Measurements from ENCODE around the gene PCDHGA9. TPM values are rescaled to one million over a fixed set of nuclear protein-coding genes. Genes with fewer than 3 reads are reported as not detected.
"Not testable (repeated sequence)": the region's sequence is repeated elsewhere in the genome, so short reads cannot be mapped to it uniquely, and the experiment has no call there.

PCDHGA9 gene
- polyA plus RNA-seq, 10 donors: 3.4 to 5.3 (median 3.8) TPM

- DNase-seq: peak in 2 of 3 donors; percentile 34 to 47
Observed at GRCh38 chr5:141412854-141413539, 10.4 kb downstream of the PCDHGA9 start, which contains the start of gene PCDHGA10. Gene PCDHGA10, plus strand, starts transcription at chr5:141412987. Its CDS starts 189 bp downstream, at chr5:141413176.

GRCh38 chr5:141413540-141414069 lies 11.0 kb downstream of the PCDHGA9 start:
- DNase-seq: no peak

- DNase-seq: not testable (repeated sequence)
Observed at GRCh38 chr5:141414548-141415274, 12.1 kb downstream of the PCDHGA9 start.

- DNase-seq: not testable (repeated sequence)
Observed at GRCh38 chr5:141415275-141415618, 12.7 kb downstream of the PCDHGA9 start.

- DNase-seq: peak; percentile 46 to 72 (median 69)
Observed at GRCh38 chr5:141417494-141418172, 15.1 kb downstream of the PCDHGA9 start, which contains the start of gene PCDHGB7. Gene PCDHGB7, plus strand, starts transcription at chr5:141417677. Its CDS starts 183 bp downstream, at chr5:141417860.

- no peak for DNase-seq
Observed at GRCh38 chr5:141419074-141419880, 16.7 kb downstream of the PCDHGA9 start.

GRCh38 chr5:141420855-141421488 lies 18.4 kb downstream of the PCDHGA9 start, which contains the start of gene PCDHGA11:
Gene PCDHGA11, plus strand, starts transcription at chr5:141421051. Its CDS starts 177 bp downstream, at chr5:141421228.
- peak in 2 of 3 donors; percentile 44 for DNase-seq

GRCh38 chr5:141421489-141421855 lies 18.9 kb downstream of the PCDHGA9 start:
- DNase-seq: no peak

GRCh38 chr5:141422742-141423291 lies 20.2 kb downstream of the PCDHGA9 start:
- DNase-seq: no peak

- no peak for DNase-seq
Observed at GRCh38 chr5:141427783-141428426, 25.3 kb downstream of the PCDHGA9 start.

GRCh38 chr5:141430332-141431113 lies 27.9 kb downstream of the PCDHGA9 start, which contains the start of gene PCDHGA12:
Gene PCDHGA12, plus strand, starts transcription at chr5:141430507. Its CDS starts 253 bp downstream, at chr5:141430760.
- peak; percentile 12 to 84 (median 48) for DNase-seq

GRCh38 chr5:141431286-141431685 lies 28.7 kb downstream of the PCDHGA9 start:
- no peak for DNase-seq

- not testable (repeated sequence) for DNase-seq
Observed at GRCh38 chr5:141432308-141432707, 29.7 kb downstream of the PCDHGA9 start.

GRCh38 chr5:141432726-141433125 lies 30.1 kb downstream of the PCDHGA9 start:
- not testable (repeated sequence) for DNase-seq

GRCh38 chr5:141434006-141434405 lies 31.4 kb downstream of the PCDHGA9 start:
- DNase-seq: no peak

GRCh38 chr5:141437221-141437620 lies 34.6 kb downstream of the PCDHGA9 start:
- DNase-seq: no peak

- DNase-seq: no peak
Observed at GRCh38 chr5:141439411-141440141, 37.0 kb downstream of the PCDHGA9 start.

GRCh38 chr5:141440341-141440740 lies 37.8 kb downstream of the PCDHGA9 start:
- DNase-seq: no peak
